HG02759 (cell line): ENCODE measurements around the gene MAPKBP1.
A peak's percentile ranks its signal among the peaks of the same experiment; 100 is the strongest.
"Not testable (repeated sequence)": the region's sequence is repeated elsewhere in the genome, so short reads cannot be mapped to it uniquely, and the experiment has no call there.

ENCODE experiments used
- ATAC-seq: cut with Tn5 transposase; IDR thresholded peaks from one replicate; pipeline ENCODE4 v1.9.1; 2021; ENCODE audit warnings: mild to moderate bottlenecking, moderate library complexity; ENCODE audit not compliant: unreplicated experiment

The MAPKBP1 gene

GRCh38 chr15:41774062-41774881, at the start of gene MAPKBP1:
Gene MAPKBP1, plus strand, starts transcription at chr15:41774484. Its CDS starts 792 bp downstream, at chr15:41775276.
- ATAC-seq, result peak; percentile 85

GRCh38 chr15:41727143-41727542, 47.1 kb upstream of the MAPKBP1 start:
- ATAC-seq, result no peak

- not testable (repeated sequence) for ATAC-seq
Measured at GRCh38 chr15:41728061-41728460, 46.2 kb upstream of the MAPKBP1 start.

- no peak for ATAC-seq
Measured at GRCh38 chr15:41730543-41730942, 43.7 kb upstream of the MAPKBP1 start.

GRCh38 chr15:41732483-41732882, 41.8 kb upstream of the MAPKBP1 start:
- ATAC-seq, result no peak

- ATAC-seq, result no peak
Measured at GRCh38 chr15:41734079-41734478, 40.2 kb upstream of the MAPKBP1 start.

- ATAC-seq, result no peak
Measured at GRCh38 chr15:41735046-41735445, 39.2 kb upstream of the MAPKBP1 start.

- ATAC-seq, result not testable (repeated sequence)
Measured at GRCh38 chr15:41735492-41735891, 38.8 kb upstream of the MAPKBP1 start.

GRCh38 chr15:41746802-41747201, 27.5 kb upstream of the MAPKBP1 start:
- no peak for ATAC-seq

GRCh38 chr15:41756198-41756597, 18.1 kb upstream of the MAPKBP1 start:
- no peak for ATAC-seq

GRCh38 chr15:41772720-41773331, 1.5 kb upstream of the MAPKBP1 start:
- ATAC-seq, result no peak

GRCh38 chr15:41773332-41773728, 954 bp upstream of the MAPKBP1 start:
- ATAC-seq, result no peak

GRCh38 chr15:41773729-41774061, 589 bp upstream of the MAPKBP1 start:
- ATAC-seq, result no peak

GRCh38 chr15:41774882-41775417, 666 bp downstream of the MAPKBP1 start:
- no peak for ATAC-seq

- ATAC-seq, result no peak
Measured at GRCh38 chr15:41775651-41776050, 1.4 kb downstream of the MAPKBP1 start.

GRCh38 chr15:41777421-41777973, 3.2 kb downstream of the MAPKBP1 start:
- no peak for ATAC-seq

GRCh38 chr15:41778521-41778920, 4.2 kb downstream of the MAPKBP1 start:
- no peak for ATAC-seq

- ATAC-seq, result no peak
Measured at GRCh38 chr15:41779662-41780157, 5.4 kb downstream of the MAPKBP1 start.

- ATAC-seq, result no peak
Measured at GRCh38 chr15:41780266-41780665, 6.0 kb downstream of the MAPKBP1 start.

- ATAC-seq, result no peak
Measured at GRCh38 chr15:41780727-41781126, 6.4 kb downstream of the MAPKBP1 start.

GRCh38 chr15:41782371-41783282, 8.3 kb downstream of the MAPKBP1 start:
- ATAC-seq, result peak; percentile 58
